ENCODE results near the gene TAX1BP3. TPM values are rescaled to one million over a fixed set of nuclear protein-coding genes. Genes with fewer than 3 reads are reported as not detected.

Gene TAX1BP3
- total and polyA plus RNA-seq, 2 experiments from 2014 or later = 98.7 to 134 TPM

DNA sequence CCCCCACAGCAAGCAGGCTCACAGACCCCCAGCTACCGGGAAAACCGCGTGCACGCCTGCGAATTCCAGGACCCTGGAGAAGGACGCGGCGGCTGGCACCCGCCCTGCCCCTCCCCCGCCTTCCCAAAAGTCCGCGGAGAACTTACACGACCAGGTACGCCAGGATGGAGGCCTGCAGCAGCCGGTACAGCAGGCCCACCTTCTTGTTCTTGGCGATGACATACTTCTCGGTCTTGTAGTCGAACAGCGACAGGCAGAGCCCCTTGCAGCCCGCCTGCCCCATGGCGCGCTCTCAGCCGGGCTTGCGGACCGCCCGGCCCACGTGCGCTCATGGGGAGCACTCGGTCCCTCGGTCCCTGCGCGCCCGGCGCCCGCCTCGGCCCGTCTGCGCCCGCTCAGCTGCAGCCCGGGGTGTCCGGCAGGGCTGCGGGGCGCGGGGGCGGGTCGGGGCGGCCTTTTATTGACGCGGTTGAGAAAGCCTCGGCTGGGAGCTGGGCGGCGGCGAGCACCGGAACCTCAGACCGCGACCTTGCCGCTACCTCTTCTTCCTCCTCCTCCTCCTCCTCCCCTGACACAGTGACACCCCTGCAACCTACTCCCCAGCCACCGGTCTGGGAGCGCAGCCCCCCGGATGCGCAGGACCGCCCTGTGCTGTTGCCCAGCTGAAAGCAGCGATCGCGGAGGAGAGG is 27.5 kb upstream of the TAX1BP3 start, which contains the start of gene P2RX5:
Gene P2RX5, minus strand, starts transcription at position 433 of the 689 bp plus-strand sequence. Its CDS starts 150 bp downstream, at position 283.
- Mint-ChIP-seq H3K27ac (no peak within 1 kb of the TSS), H3K36me3 (ENCODE audit: low read depth) (no peaks in the 10 kb centered on the region), H3K27me3 (ENCODE audit: insufficient read depth, low read depth, poor library complexity) (peaks cover 31% of the 10 kb centered on the region), H3K4me1 (peaks cover 7% of the 10 kb centered on the region; the same call in 2 of the 3 replicates), H3K4me3 (peak within 1 kb of the TSS; percentile 80), H3K9me3 (peaks cover 6% of the 10 kb centered on the region; the same call in 1 of the 3 replicates)
- no peaks in the 10 kb centered on the region for H3K79me2 ChIP-seq (replicated peaks; ENCODE audit: insufficient read depth)
- H3K4me2 ChIP-seq = peak within 1 kb of the TSS; percentile 91
- no peaks in the 10 kb centered on the region for H3K9me2 ChIP-seq (ENCODE audit: insufficient read depth)
- ATAC-seq = peak; percentile 57
- H3K4me3 ChIP-seq = peak within 1 kb of the TSS; percentile 72
- H2AFZ ChIP-seq = peak within 1 kb of the TSS; percentile 93
- 0 out of 2 replicates have a peak, but pooled peaks cover 7% of the 10 kb centered on the region for H3F3A ChIP-seq (replicated peaks; ENCODE audit: low read depth)
- TF ChIP-seq, protein P1, sequence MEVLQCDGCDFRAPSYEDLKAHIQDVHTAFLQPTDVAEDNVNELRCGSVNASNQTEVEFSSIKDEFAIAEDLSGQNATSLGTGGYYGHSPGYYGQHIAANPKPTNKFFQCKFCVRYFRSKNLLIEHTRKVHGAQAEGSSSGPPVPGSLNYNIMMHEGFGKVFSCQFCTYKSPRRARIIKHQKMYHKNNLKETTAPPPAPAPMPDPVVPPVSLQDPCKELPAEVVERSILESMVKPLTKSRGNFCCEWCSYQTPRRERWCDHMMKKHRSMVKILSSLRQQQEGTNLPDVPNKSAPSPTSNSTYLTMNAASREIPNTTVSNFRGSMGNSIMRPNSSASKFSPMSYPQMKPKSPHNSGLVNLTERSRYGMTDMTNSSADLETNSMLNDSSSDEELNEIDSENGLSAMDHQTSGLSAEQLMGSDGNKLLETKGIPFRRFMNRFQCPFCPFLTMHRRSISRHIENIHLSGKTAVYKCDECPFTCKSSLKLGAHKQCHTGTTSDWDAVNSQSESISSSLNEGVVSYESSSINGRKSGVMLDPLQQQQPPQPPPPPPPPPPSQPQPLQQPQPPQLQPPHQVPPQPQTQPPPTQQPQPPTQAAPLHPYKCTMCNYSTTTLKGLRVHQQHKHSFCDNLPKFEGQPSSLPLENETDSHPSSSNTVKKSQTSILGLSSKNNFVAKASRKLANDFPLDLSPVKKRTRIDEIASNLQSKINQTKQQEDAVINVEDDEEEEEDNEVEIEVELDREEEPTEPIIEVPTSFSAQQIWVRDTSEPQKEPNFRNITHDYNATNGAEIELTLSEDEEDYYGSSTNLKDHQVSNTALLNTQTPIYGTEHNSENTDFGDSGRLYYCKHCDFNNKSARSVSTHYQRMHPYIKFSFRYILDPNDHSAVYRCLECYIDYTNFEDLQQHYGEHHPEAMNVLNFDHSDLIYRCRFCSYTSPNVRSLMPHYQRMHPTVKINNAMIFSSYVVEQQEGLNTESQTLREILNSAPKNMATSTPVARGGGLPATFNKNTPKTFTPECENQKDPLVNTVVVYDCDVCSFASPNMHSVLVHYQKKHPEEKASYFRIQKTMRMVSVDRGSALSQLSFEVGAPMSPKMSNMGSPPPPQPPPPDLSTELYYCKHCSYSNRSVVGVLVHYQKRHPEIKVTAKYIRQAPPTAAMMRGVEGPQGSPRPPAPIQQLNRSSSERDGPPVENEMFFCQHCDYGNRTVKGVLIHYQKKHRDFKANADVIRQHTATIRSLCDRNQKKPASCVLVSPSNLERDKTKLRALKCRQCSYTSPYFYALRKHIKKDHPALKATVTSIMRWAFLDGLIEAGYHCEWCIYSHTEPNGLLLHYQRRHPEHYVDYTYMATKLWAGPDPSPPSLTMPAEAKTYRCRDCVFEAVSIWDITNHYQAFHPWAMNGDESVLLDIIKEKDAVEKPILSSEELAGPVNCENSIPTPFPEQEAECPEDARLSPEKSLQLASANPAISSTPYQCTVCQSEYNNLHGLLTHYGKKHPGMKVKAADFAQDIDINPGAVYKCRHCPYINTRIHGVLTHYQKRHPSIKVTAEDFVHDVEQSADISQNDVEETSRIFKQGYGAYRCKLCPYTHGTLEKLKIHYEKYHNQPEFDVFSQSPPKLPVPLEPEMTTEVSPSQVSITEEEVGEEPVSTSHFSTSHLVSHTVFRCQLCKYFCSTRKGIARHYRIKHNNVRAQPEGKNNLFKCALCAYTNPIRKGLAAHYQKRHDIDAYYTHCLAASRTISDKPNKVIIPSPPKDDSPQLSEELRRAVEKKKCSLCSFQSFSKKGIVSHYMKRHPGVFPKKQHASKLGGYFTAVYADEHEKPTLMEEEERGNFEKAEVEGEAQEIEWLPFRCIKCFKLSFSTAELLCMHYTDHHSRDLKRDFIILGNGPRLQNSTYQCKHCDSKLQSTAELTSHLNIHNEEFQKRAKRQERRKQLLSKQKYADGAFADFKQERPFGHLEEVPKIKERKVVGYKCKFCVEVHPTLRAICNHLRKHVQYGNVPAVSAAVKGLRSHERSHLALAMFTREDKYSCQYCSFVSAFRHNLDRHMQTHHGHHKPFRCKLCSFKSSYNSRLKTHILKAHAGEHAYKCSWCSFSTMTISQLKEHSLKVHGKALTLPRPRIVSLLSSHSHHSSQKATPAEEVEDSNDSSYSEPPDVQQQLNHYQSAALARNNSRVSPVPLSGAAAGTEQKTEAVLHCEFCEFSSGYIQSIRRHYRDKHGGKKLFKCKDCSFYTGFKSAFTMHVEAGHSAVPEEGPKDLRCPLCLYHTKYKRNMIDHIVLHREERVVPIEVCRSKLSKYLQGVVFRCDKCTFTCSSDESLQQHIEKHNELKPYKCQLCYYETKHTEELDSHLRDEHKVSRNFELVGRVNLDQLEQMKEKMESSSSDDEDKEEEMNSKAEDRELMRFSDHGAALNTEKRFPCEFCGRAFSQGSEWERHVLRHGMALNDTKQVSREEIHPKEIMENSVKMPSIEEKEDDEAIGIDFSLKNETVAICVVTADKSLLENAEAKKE (CRISPR knock-in tag; IDR thresholded peaks at IDR 0.05) = no peak
- no peak for TF ChIP-seq POLR2AphosphoS5 (IDR thresholded peaks at IDR 0.05; ENCODE audit: low read depth)
- TF ChIP-seq, protein P2, sequence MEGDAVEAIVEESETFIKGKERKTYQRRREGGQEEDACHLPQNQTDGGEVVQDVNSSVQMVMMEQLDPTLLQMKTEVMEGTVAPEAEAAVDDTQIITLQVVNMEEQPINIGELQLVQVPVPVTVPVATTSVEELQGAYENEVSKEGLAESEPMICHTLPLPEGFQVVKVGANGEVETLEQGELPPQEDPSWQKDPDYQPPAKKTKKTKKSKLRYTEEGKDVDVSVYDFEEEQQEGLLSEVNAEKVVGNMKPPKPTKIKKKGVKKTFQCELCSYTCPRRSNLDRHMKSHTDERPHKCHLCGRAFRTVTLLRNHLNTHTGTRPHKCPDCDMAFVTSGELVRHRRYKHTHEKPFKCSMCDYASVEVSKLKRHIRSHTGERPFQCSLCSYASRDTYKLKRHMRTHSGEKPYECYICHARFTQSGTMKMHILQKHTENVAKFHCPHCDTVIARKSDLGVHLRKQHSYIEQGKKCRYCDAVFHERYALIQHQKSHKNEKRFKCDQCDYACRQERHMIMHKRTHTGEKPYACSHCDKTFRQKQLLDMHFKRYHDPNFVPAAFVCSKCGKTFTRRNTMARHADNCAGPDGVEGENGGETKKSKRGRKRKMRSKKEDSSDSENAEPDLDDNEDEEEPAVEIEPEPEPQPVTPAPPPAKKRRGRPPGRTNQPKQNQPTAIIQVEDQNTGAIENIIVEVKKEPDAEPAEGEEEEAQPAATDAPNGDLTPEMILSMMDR (conservative IDR thresholded peaks at IDR 0.05; ENCODE audit: low read depth in 2 of 2) = no peak
- TF ChIP-seq, protein P3, sequence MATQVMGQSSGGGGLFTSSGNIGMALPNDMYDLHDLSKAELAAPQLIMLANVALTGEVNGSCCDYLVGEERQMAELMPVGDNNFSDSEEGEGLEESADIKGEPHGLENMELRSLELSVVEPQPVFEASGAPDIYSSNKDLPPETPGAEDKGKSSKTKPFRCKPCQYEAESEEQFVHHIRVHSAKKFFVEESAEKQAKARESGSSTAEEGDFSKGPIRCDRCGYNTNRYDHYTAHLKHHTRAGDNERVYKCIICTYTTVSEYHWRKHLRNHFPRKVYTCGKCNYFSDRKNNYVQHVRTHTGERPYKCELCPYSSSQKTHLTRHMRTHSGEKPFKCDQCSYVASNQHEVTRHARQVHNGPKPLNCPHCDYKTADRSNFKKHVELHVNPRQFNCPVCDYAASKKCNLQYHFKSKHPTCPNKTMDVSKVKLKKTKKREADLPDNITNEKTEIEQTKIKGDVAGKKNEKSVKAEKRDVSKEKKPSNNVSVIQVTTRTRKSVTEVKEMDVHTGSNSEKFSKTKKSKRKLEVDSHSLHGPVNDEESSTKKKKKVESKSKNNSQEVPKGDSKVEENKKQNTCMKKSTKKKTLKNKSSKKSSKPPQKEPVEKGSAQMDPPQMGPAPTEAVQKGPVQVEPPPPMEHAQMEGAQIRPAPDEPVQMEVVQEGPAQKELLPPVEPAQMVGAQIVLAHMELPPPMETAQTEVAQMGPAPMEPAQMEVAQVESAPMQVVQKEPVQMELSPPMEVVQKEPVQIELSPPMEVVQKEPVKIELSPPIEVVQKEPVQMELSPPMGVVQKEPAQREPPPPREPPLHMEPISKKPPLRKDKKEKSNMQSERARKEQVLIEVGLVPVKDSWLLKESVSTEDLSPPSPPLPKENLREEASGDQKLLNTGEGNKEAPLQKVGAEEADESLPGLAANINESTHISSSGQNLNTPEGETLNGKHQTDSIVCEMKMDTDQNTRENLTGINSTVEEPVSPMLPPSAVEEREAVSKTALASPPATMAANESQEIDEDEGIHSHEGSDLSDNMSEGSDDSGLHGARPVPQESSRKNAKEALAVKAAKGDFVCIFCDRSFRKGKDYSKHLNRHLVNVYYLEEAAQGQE (IDR thresholded peaks at IDR 0.05; ENCODE audit: unreplicated experiment) = peak; percentile 73
- TF ChIP-seq ZNF114 (CRISPR knock-in tag; IDR thresholded peaks at IDR 0.05) = no peak
- TF ChIP-seq EZH2 (IDR thresholded peaks at IDR 0.05; ENCODE audit: low read depth, unreplicated experiment) = peak; percentile 44
- TF ChIP-seq, protein P4, sequence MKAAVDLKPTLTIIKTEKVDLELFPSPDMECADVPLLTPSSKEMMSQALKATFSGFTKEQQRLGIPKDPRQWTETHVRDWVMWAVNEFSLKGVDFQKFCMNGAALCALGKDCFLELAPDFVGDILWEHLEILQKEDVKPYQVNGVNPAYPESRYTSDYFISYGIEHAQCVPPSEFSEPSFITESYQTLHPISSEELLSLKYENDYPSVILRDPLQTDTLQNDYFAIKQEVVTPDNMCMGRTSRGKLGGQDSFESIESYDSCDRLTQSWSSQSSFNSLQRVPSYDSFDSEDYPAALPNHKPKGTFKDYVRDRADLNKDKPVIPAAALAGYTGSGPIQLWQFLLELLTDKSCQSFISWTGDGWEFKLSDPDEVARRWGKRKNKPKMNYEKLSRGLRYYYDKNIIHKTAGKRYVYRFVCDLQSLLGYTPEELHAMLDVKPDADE (IDR thresholded peaks at IDR 0.05) = no peak
- TF ChIP-seq JUNB (IDR thresholded peaks at IDR 0.05; ENCODE audit: unreplicated experiment) = no peak
- TF ChIP-seq STAT1 (IDR thresholded peaks at IDR 0.05; ENCODE audit: unreplicated experiment) = no peak
- peak; percentile 75 for DNase-seq (ENCODE audit: low spot score)
- H3K36me3 ChIP-seq (ENCODE audit: insufficient read depth) = no peaks in the 10 kb centered on the region
- peaks cover 25% of the 10 kb centered on the region for H3K27me3 ChIP-seq (ENCODE audit: insufficient read depth)
- peaks cover 16% of the 10 kb centered on the region; the same call in 1 of the 2 replicates for H3K4me1 ChIP-seq (ENCODE audit: insufficient read depth)
- no peak within 1 kb of the TSS for H3K27ac ChIP-seq (ENCODE audit: low read depth)
- no peaks in the 10 kb centered on the region for H4K20me1 ChIP-seq (replicated peaks; ENCODE audit: insufficient read depth)

Data from GM23338 (cell line).